H1 (cell line): ENCODE data around the gene CCDC93. TPM values are rescaled to one million over a fixed set of nuclear protein-coding genes. Genes with fewer than 3 reads are reported as not detected.

Source experiments
- CTCF ChIA-PET: fragments of 300-600 bp; sonication (Branson Sonifier 250); formaldehyde crosslinking; loops from one replicate; lab custom pipeline; 2021; ENCODE audit not compliant: partially characterized antibody; lab: Charles Lee
- POLR2A ChIA-PET: fragments of 300-600 bp; sonication (Branson Sonifier 250); formaldehyde crosslinking; loops from one replicate; lab custom pipeline; 2021; ENCODE audit warnings: inconsistent platforms; ENCODE audit not compliant: partially characterized antibody; lab: Charles Lee
- DNase-seq, 2 experiments: peaks; one replicate each; pipeline versions ENCODE4 v3.0.0 to v3.0.0-alpha.2; 2010 to 2022; ENCODE audit warnings: low spot score in 2 of 2, low read depth in 1 of 2, mixed read lengths in 1 of 2
- FAIRE-seq: peaks from 2 replicates; lab custom pipeline; 2011; peaks lifted over from hg19 to GRCh38; lab: Jason Lieb, UNC
- H2AFZ ChIP-seq: 2 replicates; pipeline ENCODE4 v1.8.1; 2012; ENCODE audit warnings: low read length, inconsistent platforms
- H2AK5ac ChIP-seq: 2 replicates; pipeline ENCODE4 v1.6.1; 2013; ENCODE audit warnings: low read depth, low read length
- H2BK120ac ChIP-seq: replicated peaks from 2 replicates; pipeline ENCODE3; 2013; ENCODE audit warnings: low read depth, low read length, inconsistent platforms
- H2BK12ac ChIP-seq: 2 replicates; pipeline ENCODE4 v1.6.1; 2013; ENCODE audit warnings: low read depth, low read length
- H2BK15ac ChIP-seq: 2 replicates; pipeline ENCODE4 v1.6.1; 2013; ENCODE audit warnings: low read length
- H2BK20ac ChIP-seq: 2 replicates; pipeline ENCODE4 v1.6.1; 2013; ENCODE audit warnings: low read length
- H2BK5ac ChIP-seq: 2 replicates; pipeline ENCODE4 v1.6.1; 2013; ENCODE audit warnings: low read depth, low read length
- H3K14ac ChIP-seq: 2 replicates; pipeline ENCODE4 v1.6.1; 2013; ENCODE audit warnings: inconsistent platforms; ENCODE audit not compliant: insufficient read length
- H3K18ac ChIP-seq: 2 replicates; pipeline ENCODE4 v1.6.1; 2013; ENCODE audit warnings: low read length; ENCODE audit errors: extremely low read depth
- H3K23ac ChIP-seq: 2 replicates; pipeline ENCODE4 v1.6.1; 2013; ENCODE audit warnings: inconsistent platforms; ENCODE audit not compliant: insufficient read length
- H3K23me2 ChIP-seq: 2 replicates; pipeline ENCODE4 v1.6.1; 2013; ENCODE audit warnings: low read depth, low read length
- H3K27ac ChIP-seq: 2 replicates; pipeline ENCODE4 v1.6.1; 2011; ENCODE audit warnings: low read depth, low read length, inconsistent platforms
- H3K27me3 ChIP-seq, 4 experiments: replicated peaks in 1 of 4; 1 replicate in 1 of 4; 2 replicates in 3 of 4; pipeline versions ENCODE4 v1.6.1 to v1.8.1; 2011 to 2013; ENCODE audit warnings: low read length in 3 of 4, mild to moderate bottlenecking in 3 of 4, inconsistent platforms in 2 of 4, mixed read lengths in 2 of 4, moderate library complexity in 1 of 4; ENCODE audit not compliant: control insufficient read depth in 3 of 4, insufficient read depth in 3 of 4; ENCODE audit errors: extremely low read depth in 1 of 4
- H3K36me3 ChIP-seq, 4 experiments: 2 replicates each; pipeline versions ENCODE4 v1.6.1 to v1.8.1; 2011 to 2013; ENCODE audit warnings: mild to moderate bottlenecking in 4 of 4, low read length in 3 of 4, moderate library complexity in 2 of 4, control low read depth in 1 of 4, inconsistent platforms in 1 of 4; ENCODE audit not compliant: insufficient read depth in 4 of 4, control insufficient read depth in 2 of 4
- H3K4ac ChIP-seq: replicated peaks from 2 replicates; pipeline ENCODE3; 2013; ENCODE audit warnings: low read length, low read depth, mixed read lengths, inconsistent platforms; ENCODE audit not compliant: insufficient read length
- H3K4me1 ChIP-seq, 4 experiments: replicated peaks in 1 of 4; 1 replicate in 1 of 4; 2 replicates in 3 of 4; pipeline versions ENCODE4 v1.6.1 to v1.8.1; 2011 to 2013; ENCODE audit warnings: low read length in 3 of 4, inconsistent platforms in 2 of 4, mixed read lengths in 1 of 4; ENCODE audit not compliant: insufficient read depth in 4 of 4, control insufficient read depth in 3 of 4
- H3K4me2 ChIP-seq, 2 experiments: 2 replicates each; pipeline versions ENCODE4 v1.6.1 to v1.8.1; 2011 to 2013; ENCODE audit warnings: low read depth in 2 of 2, low read length in 2 of 2, control low read depth in 1 of 2, inconsistent platforms in 1 of 2, mild to moderate bottlenecking in 1 of 2; ENCODE audit not compliant: insufficient read depth in 1 of 2
- H3K4me3 ChIP-seq, 4 experiments: fragments of 200-600, 300-600 bp in 1 of 4; sonication (generic), shearing (Covaris generic), sonication (Bioruptor Twin) in 1 of 4; 2 replicates each; pipeline versions ENCODE4 v1.5.1 to v1.8.1; 2011 to 2016; ENCODE audit warnings: low read length in 4 of 4, low read depth in 3 of 4, control low read depth in 2 of 4, inconsistent platforms in 2 of 4, mild to moderate bottlenecking in 2 of 4, mixed read lengths in 1 of 4, moderate library complexity in 1 of 4; ENCODE audit not compliant: insufficient read depth in 2 of 4; ENCODE audit errors: extremely low read depth in 1 of 4
- H3K56ac ChIP-seq: replicated peaks from 2 replicates; pipeline ENCODE3; 2013; ENCODE audit warnings: low read depth, mild to moderate bottlenecking, mixed read lengths, low read length, inconsistent platforms; ENCODE audit not compliant: insufficient read length
- H3K79me1 ChIP-seq: 2 replicates; pipeline ENCODE4 v1.6.1; 2013; ENCODE audit warnings: low read depth, low read length, control low read depth
- H3K79me2 ChIP-seq, 2 experiments: 2 replicates each; pipeline versions ENCODE4 v1.6.1 to v1.8.1; 2012 to 2013; ENCODE audit warnings: low read length in 2 of 2, mild to moderate bottlenecking in 2 of 2, inconsistent platforms in 1 of 2; ENCODE audit not compliant: insufficient read depth in 2 of 2, control insufficient read depth in 1 of 2
- H3K9ac ChIP-seq, 4 experiments: replicated peaks in 1 of 4; 1 replicate in 1 of 4; 2 replicates in 3 of 4; pipeline versions ENCODE4 v1.6.1 to v1.8.1; 2011 to 2013; ENCODE audit warnings: low read depth in 3 of 4, low read length in 3 of 4, control low read depth in 2 of 4, mild to moderate bottlenecking in 2 of 4, moderate library complexity in 2 of 4, inconsistent platforms in 1 of 4; ENCODE audit errors: extremely low read depth in 1 of 4
- H3K9me3 ChIP-seq, 2 experiments: 2 replicates each; pipeline versions ENCODE4 v1.6.1 to v1.8.1; 2012 to 2013; ENCODE audit warnings: mild to moderate bottlenecking in 2 of 2, moderate library complexity in 2 of 2, control low read depth in 1 of 2, inconsistent platforms in 1 of 2, low read depth in 1 of 2, low read length in 1 of 2, mixed read lengths in 1 of 2; ENCODE audit not compliant: insufficient read depth in 2 of 2
- H4K20me1 ChIP-seq, 2 experiments: replicated peaks in 1 of 2; 2 replicates each; pipeline versions ENCODE3 to v1.8.1; 2011 to 2013; ENCODE audit warnings: inconsistent platforms in 2 of 2, low read length in 2 of 2, mild to moderate bottlenecking in 1 of 2; ENCODE audit not compliant: insufficient read depth in 2 of 2, control insufficient read depth in 1 of 2
- H4K5ac ChIP-seq: 2 replicates; pipeline ENCODE4 v1.6.1; 2013; ENCODE audit warnings: low read length, low read depth, mixed read lengths, inconsistent platforms; ENCODE audit not compliant: insufficient read length
- H4K8ac ChIP-seq: 2 replicates; pipeline ENCODE4 v1.8.0; 2013; ENCODE audit warnings: mild to moderate bottlenecking, moderate library complexity, low read length, inconsistent platforms; ENCODE audit not compliant: insufficient read depth; ENCODE audit errors: extremely low read depth
- H4K91ac ChIP-seq: replicated peaks from 2 replicates; pipeline ENCODE3; 2013; ENCODE audit warnings: low read length, mixed read lengths, inconsistent platforms; ENCODE audit not compliant: insufficient read length
- EGR1 ChIP-seq: IDR thresholded peaks from 2 replicates; pipeline ENCODE4 v1.6.1; 2011; ENCODE audit warnings: low read depth, low read length, borderline replicate concordance
- GABPA ChIP-seq: IDR thresholded peaks from 2 replicates; pipeline ENCODE4 v1.6.1; 2011; ENCODE audit warnings: mild to moderate bottlenecking, low read length, moderate library complexity, borderline replicate concordance; ENCODE audit not compliant: insufficient read depth
- JUN ChIP-seq: IDR thresholded peaks from 2 replicates; pipeline ENCODE4 v1.6.1; 2011; ENCODE audit warnings: low read depth, mild to moderate bottlenecking, improper control_type of control experiment, low read length
- MAX ChIP-seq: IDR thresholded peaks from 2 replicates; pipeline ENCODE4 v1.6.1; 2012; ENCODE audit warnings: inconsistent platforms
- RAD21 ChIP-seq, 2 experiments: IDR thresholded peaks in 1 of 2; conservative IDR thresholded peaks in 1 of 2; 2 replicates each; pipeline ENCODE4 v1.6.1; 2011; ENCODE audit warnings: low read depth in 2 of 2, low read length in 2 of 2, improper control_type of control experiment in 1 of 2, inconsistent platforms in 1 of 2, mild to moderate bottlenecking in 1 of 2, moderate library complexity in 1 of 2
- RXRA ChIP-seq: IDR thresholded peaks from 2 replicates; pipeline ENCODE4 v1.6.1; 2011; ENCODE audit warnings: low read depth, mild to moderate bottlenecking, low read length, moderate library complexity; ENCODE audit not compliant: insufficient read depth
- WGBS, 2 experiments: shearing (Covaris generic) in 1 of 2; methylation state at CpG; one replicate each; pipeline versions ENCODE4 v1.1.6 to v1.1.7; 2013 to 2015; ENCODE audit warnings: low lambda C conversion rate in 2 of 2, mixed read lengths in 2 of 2, inconsistent platforms in 1 of 2, low coverage in 1 of 2, missing lambda C conversion rate in 1 of 2; ENCODE audit not compliant: insufficient replicate concordance in 2 of 2, insufficient coverage in 1 of 2, insufficient read length in 1 of 2; ENCODE audit errors: extremely low coverage in 1 of 2, missing lambda C conversion rate in 1 of 2; 5-methylcytosine and 5-hydroxymethylcytosine counted together
- polyA plus RNA-seq, 7 experiments: library from polyadenylated mRNA; depleted of rRNA in 3 of 7; stranded (reverse) in 5 of 7; unstranded in 2 of 7; fragments of >200 nt in 5 of 7; fragments of 200-250 nt in 2 of 7; gene quantifications; 1 replicate in 5 of 7; 2 replicates in 1 of 7; 4 replicates in 1 of 7; pipeline versions ENCODE4 v1.2.1 to v1.2.3, GENCODE V29; 2011 to 2013; ENCODE audit warnings: missing spikeins in 2 of 7, mixed read lengths in 2 of 7
- total RNA-seq: library from RNA; stranded (reverse); fragmentation: NEBNext Ultra II Directional; extraction: Animal tissue kit (Norgen Biotek cat#: 25700); gene quantifications from 2 replicates; pipeline ENCODE4 v1.2.1, GENCODE V29; 2021

The CCDC93 gene
- total and polyA plus RNA-seq, 2 of the 8 experiments (the other 6 are each of a cell fraction or from before 2014, with no cell fraction given): 5.5 to 18.0 TPM

GRCh38 chr2:117879003-117879402 lies 134.9 kb downstream of the CCDC93 start:
- ChIA-PET CTCF (no interaction called here), POLR2A (no interaction called here)
- H3K23ac ChIP-seq: no peak overlapping the region
- no peak overlapping the region for H2BK15ac ChIP-seq
- no peak overlapping the region for H3K56ac ChIP-seq
- peaks cover 2 to 9% of the 10 kb centered on the region in 2 experiments; a peak in 1 of 4 replicates for H3K9me3 ChIP-seq
- H3K27ac ChIP-seq: no peak overlapping the region
- no peak overlapping the region for H3K4me3 ChIP-seq
- no peaks in the 10 kb centered on the region for H4K20me1 ChIP-seq
- no peaks in the 10 kb centered on the region for H3K23me2 ChIP-seq
- no peaks in the 10 kb centered on the region for H3K4me1 ChIP-seq
- H2AK5ac ChIP-seq: no peak overlapping the region
- FAIRE-seq: no peak
- no peaks in the 10 kb centered on the region for H3K79me1 ChIP-seq
- no peak overlapping the region for H3K18ac ChIP-seq
- H3K14ac ChIP-seq: no peak overlapping the region
- H3K4me2 ChIP-seq: no peak overlapping the region
- H2BK120ac ChIP-seq: no peak overlapping the region
- H4K91ac ChIP-seq: no peak overlapping the region
- no peak for DNase-seq
- H3K27me3 ChIP-seq: no peaks in the 10 kb centered on the region
- H2BK12ac ChIP-seq: no peak overlapping the region
- H2AFZ ChIP-seq: no peak overlapping the region
- 97% methylated on average over 2 of the region's 2 CpGs; no CpG with 5 or more reads in 1 of the 2 experiments for WGBS, 2 experiments
- H2BK20ac ChIP-seq: no peak overlapping the region
- no peak overlapping the region for H2BK5ac ChIP-seq
- no peak overlapping the region for H3K4ac ChIP-seq
- no peaks in the 10 kb centered on the region for H3K79me2 ChIP-seq
- H4K8ac ChIP-seq: no peak overlapping the region
- no peak overlapping the region for H4K5ac ChIP-seq
- H3K9ac ChIP-seq: no peak overlapping the region
- H3K36me3 ChIP-seq: no peaks in the 10 kb centered on the region
- TF ChIP-seq EGR1 (no peak), MAX (no peak), GABPA (no peak), RXRA (no peak), RAD21 (IDR thresholded peaks at IDR 0.05 in 1 of 2, conservative IDR thresholded peaks at IDR 0.05 in 1 of 2; ENCODE audit: low read depth in 2 of 2, low read length in 2 of 2) (no peak), JUN (no peak)
